Measurements from ENCODE around the gene AZU1. TPM values are rescaled to one million over a fixed set of nuclear protein-coding genes. Genes with fewer than 3 reads are reported as not detected.
A peak's percentile ranks its signal among the peaks of the same experiment; 100 is the strongest.

Gene AZU1
- total RNA-seq, 1 donor = not detected

DNA sequence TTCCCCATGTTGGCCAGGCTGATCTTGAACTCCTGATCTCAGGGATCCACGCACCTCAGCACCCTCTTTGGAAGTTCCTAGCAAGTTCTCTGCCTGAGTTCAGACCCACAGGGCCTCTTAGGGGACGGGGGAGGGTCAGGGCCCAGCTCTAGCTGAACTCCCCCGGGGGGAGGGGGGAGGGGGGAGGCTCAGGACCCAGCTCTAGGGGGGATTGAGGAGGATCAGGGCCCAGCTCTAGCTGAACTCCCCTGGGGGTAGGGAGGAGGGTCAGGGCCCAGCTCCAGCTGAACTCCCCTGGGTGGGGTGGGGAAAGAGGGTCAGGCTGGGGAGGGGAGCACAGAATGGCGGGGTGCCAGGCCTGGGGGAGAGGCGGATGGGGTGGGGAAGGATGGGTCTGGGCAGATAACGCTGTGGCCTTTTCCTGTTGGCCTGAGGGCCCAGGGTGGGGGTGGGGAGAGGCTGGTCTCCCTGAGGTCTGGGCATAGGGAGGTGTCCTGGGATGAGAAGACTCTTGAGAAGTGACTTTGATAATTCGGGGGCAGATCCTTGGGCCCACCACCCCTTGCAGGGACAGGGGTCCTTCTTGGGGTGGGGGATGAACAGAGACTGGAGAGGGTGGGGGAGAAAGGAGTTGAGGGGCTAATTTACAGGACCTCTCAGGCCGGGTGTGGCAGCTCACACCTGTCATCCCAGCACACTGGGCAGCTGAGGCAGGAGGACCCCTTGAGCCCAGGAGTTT lies 35.9 kb upstream of the AZU1 start:
- no peaks in the 10 kb centered on the region for H3K9me3 ChIP-seq (ENCODE audit: low read depth, low read length)
- no peak for TF ChIP-seq CTCF (IDR thresholded peaks at IDR 0.05; ENCODE audit: extremely low read depth, low read depth, low read length)
- no peaks in the 10 kb centered on the region for H4K20me1 ChIP-seq (ENCODE audit: insufficient read depth, low read length)
- H3K4me1 ChIP-seq (ENCODE audit: insufficient read depth, low read length) = peaks cover 14% of the 10 kb centered on the region
- DNase-seq (ENCODE audit: insufficient read length, low spot score, missing footprints) = peak; percentile 47
- H2AFZ ChIP-seq (ENCODE audit: low read length) = no peak overlapping the region
- H3K36me3 ChIP-seq (ENCODE audit: insufficient read depth, low read length) = no peaks in the 10 kb centered on the region
- H3K4me3 ChIP-seq (ENCODE audit: insufficient read depth, low read length) = no peak overlapping the region
- no peaks in the 10 kb centered on the region for H3K27me3 ChIP-seq (ENCODE audit: insufficient read depth, low read length)
- H3K4me2 ChIP-seq (ENCODE audit: insufficient read depth, low read length) = no peak overlapping the region
- no peaks in the 10 kb centered on the region for H3K79me2 ChIP-seq (ENCODE audit: insufficient read depth, low read length)
- no peak overlapping the region for H3K27ac ChIP-seq (ENCODE audit: low read depth, low read length)

GRCh38 chr19:792306-792885 lies 35.2 kb upstream of the AZU1 start:
- H3K79me2 ChIP-seq (ENCODE audit: insufficient read depth, low read length) = no peaks in the 10 kb centered on the region
- no peaks in the 10 kb centered on the region for H4K20me1 ChIP-seq (ENCODE audit: insufficient read depth, low read length)
- DNase-seq (ENCODE audit: insufficient read length, low spot score, missing footprints) = peak; percentile 79
- no peaks in the 10 kb centered on the region for H3K9me3 ChIP-seq (ENCODE audit: low read depth, low read length)
- no peak overlapping the region for H3K4me3 ChIP-seq (ENCODE audit: insufficient read depth, low read length)
- no peaks in the 10 kb centered on the region for H3K27me3 ChIP-seq (ENCODE audit: insufficient read depth, low read length)
- no peak overlapping the region for H3K27ac ChIP-seq (ENCODE audit: low read depth, low read length)
- H3K4me1 ChIP-seq (ENCODE audit: insufficient read depth, low read length) = peaks cover 14% of the 10 kb centered on the region
- no peaks in the 10 kb centered on the region for H3K36me3 ChIP-seq (ENCODE audit: insufficient read depth, low read length)
- no peak overlapping the region for H3K4me2 ChIP-seq (ENCODE audit: insufficient read depth, low read length)
- no peak for TF ChIP-seq CTCF (IDR thresholded peaks at IDR 0.05; ENCODE audit: extremely low read depth, low read depth, low read length)
- H2AFZ ChIP-seq (ENCODE audit: low read length) = no peak overlapping the region

GRCh38 chr19:793806-794205 lies 33.8 kb upstream of the AZU1 start:
- H3K4me1 ChIP-seq (ENCODE audit: insufficient read depth, low read length) = peaks cover 14% of the 10 kb centered on the region
- H3K27ac ChIP-seq (ENCODE audit: low read depth, low read length) = no peak overlapping the region
- H4K20me1 ChIP-seq (ENCODE audit: insufficient read depth, low read length) = peaks cover 8% of the 10 kb centered on the region
- H3K27me3 ChIP-seq (ENCODE audit: insufficient read depth, low read length) = no peaks in the 10 kb centered on the region
- H3K79me2 ChIP-seq (ENCODE audit: insufficient read depth, low read length) = peaks cover 10% of the 10 kb centered on the region
- H3K4me3 ChIP-seq (ENCODE audit: insufficient read depth, low read length) = no peak overlapping the region
- TF ChIP-seq CTCF (IDR thresholded peaks at IDR 0.05; ENCODE audit: extremely low read depth, low read depth, low read length) = no peak
- H3K9me3 ChIP-seq (ENCODE audit: low read depth, low read length) = no peaks in the 10 kb centered on the region
- H3K4me2 ChIP-seq (ENCODE audit: insufficient read depth, low read length) = no peak overlapping the region
- no peak overlapping the region for H2AFZ ChIP-seq (ENCODE audit: low read length)
- no peaks in the 10 kb centered on the region for H3K36me3 ChIP-seq (ENCODE audit: insufficient read depth, low read length)
- no peak for DNase-seq (ENCODE audit: insufficient read length, low spot score, missing footprints)

DNA sequence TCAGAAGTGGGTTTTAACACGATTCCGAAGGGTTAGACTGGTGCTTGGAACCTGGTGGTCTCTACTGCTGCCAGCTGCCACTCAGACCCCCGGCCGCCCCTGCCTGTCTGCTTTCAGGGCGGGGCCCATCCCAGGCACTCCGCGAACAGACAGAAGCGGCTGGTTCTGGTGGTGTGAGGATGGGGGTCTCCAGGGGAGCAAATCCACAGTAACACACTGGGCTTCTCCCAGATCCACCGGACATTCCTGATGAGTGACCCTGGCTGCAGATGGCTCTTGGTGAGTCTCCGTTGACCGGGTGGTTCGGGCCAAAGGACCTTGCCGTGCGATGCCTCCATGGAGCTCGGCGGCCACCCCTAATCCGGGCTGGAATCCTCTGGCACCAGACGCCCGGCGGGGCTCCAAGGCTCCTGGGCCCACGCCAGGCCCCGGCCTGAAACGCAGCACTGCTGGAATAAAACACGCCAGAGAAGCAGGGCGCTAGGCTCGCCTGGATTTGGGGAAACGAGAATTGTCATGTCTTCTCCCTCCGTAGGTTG lies 32.5 kb upstream of the AZU1 start:
- peaks cover 14% of the 10 kb centered on the region for H3K4me1 ChIP-seq (ENCODE audit: insufficient read depth, low read length)
- peaks cover 22% of the 10 kb centered on the region for H4K20me1 ChIP-seq (ENCODE audit: insufficient read depth, low read length)
- H3K9me3 ChIP-seq (ENCODE audit: low read depth, low read length) = no peaks in the 10 kb centered on the region
- peaks cover 9% of the 10 kb centered on the region for H3K36me3 ChIP-seq (ENCODE audit: insufficient read depth, low read length)
- H3K27ac ChIP-seq (ENCODE audit: low read depth, low read length) = no peak overlapping the region
- H3K4me3 ChIP-seq (ENCODE audit: insufficient read depth, low read length) = no peak overlapping the region
- H3K79me2 ChIP-seq (ENCODE audit: insufficient read depth, low read length) = peaks cover 23% of the 10 kb centered on the region
- peak overlapping the region; percentile 57 for H2AFZ ChIP-seq (ENCODE audit: low read length)
- no peak overlapping the region for H3K4me2 ChIP-seq (ENCODE audit: insufficient read depth, low read length)
- H3K27me3 ChIP-seq (ENCODE audit: insufficient read depth, low read length) = no peaks in the 10 kb centered on the region
- no peak for TF ChIP-seq CTCF (IDR thresholded peaks at IDR 0.05; ENCODE audit: extremely low read depth, low read depth, low read length)
- DNase-seq (ENCODE audit: insufficient read length, low spot score, missing footprints) = peak; percentile 77
